NAMALWA (cell line): Measurements from ENCODE around the gene C16orf92.
"Not testable (repeated sequence)": the region's sequence is repeated elsewhere in the genome, so short reads cannot be mapped to it uniquely, and the experiment has no call there.

Experiments used
- DNase-seq: peaks from one replicate; pipeline ENCODE4 v3.0.0-alpha.2; 2015; ENCODE audit warnings: low spot score

C16orf92 gene

GRCh38 chr16:30027588-30028437 lies 4.8 kb downstream of the C16orf92 start:
- no peak for DNase-seq

DNA sequence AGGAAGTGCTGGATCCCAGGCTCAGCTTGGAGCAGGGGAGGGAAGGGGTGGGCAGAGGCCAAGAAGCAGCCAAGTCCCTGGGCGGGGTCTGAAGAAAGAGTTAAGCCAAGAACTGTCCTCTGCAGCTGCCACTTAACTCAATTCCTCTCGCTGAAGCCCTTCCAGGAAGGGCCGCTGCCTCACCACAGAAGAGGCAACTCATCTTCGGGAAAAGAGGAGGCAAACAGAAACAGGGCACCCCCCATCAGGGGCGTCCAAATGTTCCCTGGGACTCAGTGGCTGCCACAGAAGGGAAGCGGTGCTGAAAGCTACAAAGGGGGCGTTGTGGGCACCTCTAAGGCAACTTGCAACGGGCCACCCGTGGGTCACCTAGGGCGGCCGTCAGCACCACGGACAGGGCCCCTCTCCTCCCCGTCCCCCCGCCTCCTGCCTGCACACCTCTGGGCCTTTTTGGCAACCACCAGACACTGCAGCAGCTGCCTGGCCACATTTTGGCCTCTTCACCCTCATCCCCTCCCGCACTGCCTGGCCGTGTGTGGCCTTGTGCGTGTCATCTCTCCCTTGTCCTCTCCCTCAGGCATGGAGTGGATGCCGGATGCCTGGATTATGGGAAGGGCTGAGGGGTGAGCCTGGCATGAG lies 5.6 kb downstream of the C16orf92 start:
- DNase-seq, result peak; percentile 56

- no peak for DNase-seq
These were observed 7.2 kb downstream of the C16orf92 start for GRCh38 chr16:30030011-30030685.

DNA sequence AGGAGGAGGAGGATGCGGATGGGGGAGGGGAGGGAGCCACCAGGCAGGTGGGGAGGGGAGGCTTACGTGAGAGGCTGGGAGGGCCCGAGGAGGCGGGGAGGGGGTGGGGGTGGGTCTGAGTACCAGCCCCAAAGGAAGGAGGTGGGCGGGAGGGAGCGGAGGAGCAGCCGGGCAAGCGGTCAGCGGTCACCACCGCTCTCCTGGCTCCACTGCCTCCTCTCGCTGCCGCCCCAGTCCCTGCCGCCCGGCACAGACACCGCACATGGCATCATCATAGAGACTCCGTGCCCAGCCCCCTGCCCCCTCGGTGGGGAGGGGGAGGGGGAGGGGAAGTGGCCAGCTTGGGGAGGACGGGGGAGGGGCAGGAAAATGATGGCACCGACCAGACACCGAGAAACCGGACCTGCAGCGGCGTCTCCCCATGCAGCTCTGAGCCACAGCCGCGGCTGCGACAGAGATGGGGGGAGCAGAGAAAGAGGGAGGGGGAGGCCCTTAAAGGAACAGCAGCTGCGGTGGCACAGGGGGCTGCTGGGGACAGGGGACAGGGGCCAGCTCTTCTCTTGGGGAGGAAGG lies 7.9 kb downstream of the C16orf92 start, which contains the start of gene TLCD3B:
Gene TLCD3B, minus strand, starts transcription at position 431 of the 573 bp plus-strand sequence. CDS start 744 bp downstream, outside the sequence.
- no peak for DNase-seq

DNA sequence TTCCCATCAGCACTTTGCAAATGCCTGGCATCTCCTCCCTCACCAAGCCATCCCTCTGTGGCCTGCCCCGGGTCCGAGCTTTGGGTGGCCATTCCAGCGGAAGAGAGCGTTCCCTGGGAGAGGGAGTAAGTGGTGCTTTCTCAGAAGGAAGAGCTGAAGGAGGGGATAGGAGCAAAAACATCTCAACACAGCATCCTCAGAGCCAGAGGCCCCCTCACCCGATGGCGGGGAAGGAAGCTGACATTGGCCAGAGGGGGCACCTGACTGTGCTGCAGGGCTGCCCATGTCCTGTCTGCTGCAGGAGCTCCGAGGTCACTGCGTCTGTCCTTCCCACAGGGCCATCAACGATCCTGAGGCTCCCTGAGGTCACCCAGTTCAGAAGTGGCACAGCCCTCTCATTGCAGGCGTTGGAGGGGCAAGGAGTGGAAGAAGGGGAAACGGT lies 8.5 kb downstream of the C16orf92 start:
- no peak for DNase-seq

DNA sequence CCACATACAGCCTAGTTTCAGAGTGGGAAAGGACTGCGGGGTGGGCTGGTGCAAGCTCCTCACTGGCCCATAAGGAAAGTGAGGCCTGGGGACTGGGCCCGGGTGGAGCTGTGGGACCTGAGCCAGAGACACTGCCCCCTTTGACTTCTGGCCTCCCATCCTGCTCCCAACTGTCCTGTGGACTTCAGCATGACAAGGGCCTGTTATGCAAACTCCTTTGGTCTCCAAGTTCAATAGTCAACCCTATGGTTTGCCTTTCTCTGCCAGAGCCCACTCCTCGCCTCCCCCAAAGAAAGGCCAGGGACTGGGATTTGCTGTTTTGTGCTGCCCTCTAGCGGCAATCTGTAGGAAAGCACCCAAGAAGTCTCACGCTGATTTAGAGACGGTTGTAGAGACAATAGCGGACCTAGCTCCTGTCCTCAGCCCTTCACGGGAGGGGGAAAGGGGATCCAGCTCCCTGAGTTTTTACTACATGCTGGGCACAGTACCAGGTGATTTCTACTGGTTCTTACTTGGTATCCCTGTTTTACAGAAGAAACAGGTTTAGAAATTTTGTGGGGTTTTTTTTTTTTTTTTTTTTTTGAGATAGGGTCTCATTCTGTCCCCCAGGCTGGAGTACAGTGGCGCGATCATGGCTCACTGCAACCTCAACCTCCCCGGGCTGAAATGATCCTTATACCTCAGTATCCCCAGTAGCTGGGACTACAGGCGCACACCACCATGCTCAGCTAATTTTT lies 9.3 kb downstream of the C16orf92 start:
- peak; percentile 88 for DNase-seq

- DNase-seq, result no peak
These were observed 10.3 kb downstream of the C16orf92 start for GRCh38 chr16:30033270-30033669.

- DNase-seq, result peak; percentile 38
These were observed 17.2 kb downstream of the C16orf92 start for GRCh38 chr16:30040221-30040620.

- DNase-seq, result not testable (repeated sequence)
These were observed 17.7 kb downstream of the C16orf92 start for GRCh38 chr16:30040690-30041089.

DNA sequence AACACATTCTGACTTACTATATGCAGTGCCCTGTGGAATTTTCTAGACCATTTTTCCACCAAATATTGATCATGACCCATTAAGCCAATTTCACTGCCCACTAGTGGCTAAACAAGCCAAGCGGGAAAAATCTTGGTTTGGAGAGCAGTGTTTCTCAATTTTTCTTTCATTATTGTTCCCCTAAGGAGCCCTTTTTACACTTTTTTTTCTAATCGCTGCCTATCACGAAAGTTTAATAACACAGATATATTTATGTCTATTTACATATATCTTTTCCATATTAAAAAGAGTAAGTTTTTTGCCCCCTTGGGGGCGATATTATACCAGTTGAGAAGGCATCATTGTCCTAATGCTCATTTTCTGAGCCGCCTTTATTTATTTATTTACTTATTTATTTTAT lies 18.8 kb downstream of the C16orf92 start:
- DNase-seq, result peak; percentile 63

- DNase-seq, result no peak
These were observed 23.2 kb downstream of the C16orf92 start for GRCh38 chr16:30046178-30046577.

DNA sequence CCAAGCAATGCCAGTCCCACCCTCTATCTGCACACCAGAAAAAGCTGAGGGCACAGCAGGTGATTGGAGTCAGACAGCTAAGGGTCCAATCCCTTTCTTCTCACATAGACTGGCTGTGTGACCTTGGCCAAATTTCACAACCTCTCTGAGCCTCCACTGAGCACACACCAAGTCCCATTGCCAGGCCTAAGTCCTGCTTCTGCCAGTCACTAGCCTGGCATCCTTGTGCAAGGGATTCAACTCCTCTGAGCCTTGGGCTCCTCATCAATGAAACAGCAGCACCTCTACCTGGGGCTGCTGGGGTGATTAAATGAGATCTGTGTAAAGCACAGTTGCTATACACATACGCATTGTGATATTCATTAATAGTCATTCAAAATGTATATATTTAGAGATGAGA lies 23.6 kb downstream of the C16orf92 start:
- DNase-seq, result no peak

DNA sequence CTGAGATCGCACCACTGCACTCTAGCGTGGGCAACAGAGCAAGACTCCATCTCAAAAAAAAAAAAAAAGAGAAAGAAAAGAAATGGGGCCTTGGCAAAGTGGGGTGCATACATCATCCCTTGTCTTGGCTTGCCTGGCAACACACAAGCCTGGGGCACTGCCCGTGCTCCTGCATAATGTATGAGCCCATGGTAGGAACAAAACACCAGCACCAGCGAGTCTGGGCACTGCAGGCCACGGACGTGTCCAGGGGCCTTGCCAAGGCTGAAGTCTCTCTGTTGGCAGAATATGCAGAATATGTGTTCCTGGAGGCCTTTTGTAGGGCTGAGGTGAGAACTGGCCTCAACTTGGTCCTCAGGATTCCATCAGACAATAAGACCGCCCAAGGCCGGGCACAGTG lies 26.9 kb downstream of the C16orf92 start:
- no peak for DNase-seq

GRCh38 chr16:30051518-30051917 lies 28.5 kb downstream of the C16orf92 start:
- DNase-seq, result no peak

DNA sequence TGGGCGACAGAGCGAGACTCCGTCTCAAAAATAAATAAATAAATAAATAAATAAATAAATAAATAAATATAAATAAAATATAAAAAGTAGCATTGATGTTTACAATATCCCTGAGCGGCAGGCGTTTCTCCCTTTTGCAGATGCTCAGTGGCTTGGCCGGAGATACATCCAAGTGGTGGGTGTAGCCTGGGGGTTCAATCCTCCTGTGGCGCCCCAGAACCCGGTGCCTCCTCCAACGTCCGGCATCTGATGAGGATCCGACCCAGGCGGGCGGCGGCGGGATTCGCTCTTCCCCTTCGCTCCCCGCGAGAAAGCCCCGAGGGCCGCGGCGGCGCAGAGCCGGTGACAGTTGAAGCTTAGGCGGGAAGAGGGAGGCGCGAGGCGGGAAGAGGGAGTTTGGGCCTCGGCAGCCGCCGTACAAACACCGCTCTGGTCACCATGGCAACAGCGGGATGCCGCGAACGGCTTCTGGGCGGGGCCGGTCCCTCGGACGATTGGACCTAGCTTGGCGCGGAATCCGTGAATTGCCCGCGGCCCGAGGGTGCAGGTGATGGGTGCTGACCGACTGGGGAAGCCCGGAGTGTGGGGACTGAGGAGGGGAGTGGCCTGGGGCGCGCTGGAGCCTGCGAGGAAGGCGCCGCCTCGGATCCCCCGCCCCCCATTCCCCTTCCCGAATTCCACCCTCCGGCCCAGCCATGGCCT lies 29.8 kb downstream of the C16orf92 start:
- DNase-seq, result peak; percentile 92

- peak; percentile 20 for DNase-seq
These were observed 30.5 kb downstream of the C16orf92 start for GRCh38 chr16:30053376-30054015.

DNA sequence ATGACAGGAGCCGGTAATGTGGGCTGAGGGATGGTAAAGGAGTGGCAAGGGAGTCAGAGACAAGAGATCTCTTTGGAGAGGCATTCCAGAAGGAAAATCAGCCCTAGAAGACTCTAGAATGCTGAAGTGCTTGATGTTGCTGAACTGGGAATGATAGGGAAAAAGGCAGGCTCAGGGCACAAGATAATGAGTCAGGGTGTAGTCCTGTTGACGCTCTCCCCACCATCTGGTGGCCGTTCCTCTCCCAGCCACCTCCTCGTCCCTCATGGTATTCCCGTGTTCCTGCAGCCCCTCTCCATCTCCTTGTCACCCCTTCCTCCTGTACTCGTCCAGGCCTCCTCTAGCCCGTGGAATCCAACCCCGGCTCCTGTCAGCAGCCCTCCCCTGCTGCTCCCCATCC lies 31.5 kb downstream of the C16orf92 start:
- no peak for DNase-seq

- DNase-seq, result peak; percentile 71
These were observed 32.1 kb downstream of the C16orf92 start for GRCh38 chr16:30054959-30055553.

GRCh38 chr16:30060346-30060745 lies 37.3 kb downstream of the C16orf92 start:
- no peak for DNase-seq
